Right lobe of liver (tissue), 6 donors: ENCODE measurements around the gene CAT. TPM values are rescaled to one million over a fixed set of nuclear protein-coding genes. Genes with fewer than 3 reads are reported as not detected.

ENCODE experiments used
- ATAC-seq, 4 donors: fragments of 200-7000 bp; cut with Tn5 transposase; one replicate each; pipeline ENCODE4 v1.9.1; 2020; ENCODE audit warnings: mild to moderate bottlenecking in 4 of 4, moderate library complexity in 4 of 4
- DNase-seq, 3 donors: peaks; one replicate each; pipeline ENCODE4 v3.0.0-alpha.2; 2020
- H3K27ac ChIP-seq, 3 donors: fragments of 200-600 bp; one replicate each; pipeline ENCODE4 v1.8.0; 2022
- H3K27me3 ChIP-seq, 2 donors: fragments of 200-600 bp; one replicate each; pipeline ENCODE4 v1.8.0; 2022
- H3K36me3 ChIP-seq, 4 donors: fragments of 200-600 bp; sonication (generic) in 1 of 4; one replicate each; pipeline versions ENCODE4 v1.5.1 to v1.8.0; 2017 to 2022; ENCODE audit warnings: control low read depth in 1 of 4
- H3K4me1 ChIP-seq, 4 donors: fragments of 200-600 bp; sonication (generic) in 1 of 4; one replicate each; pipeline versions ENCODE4 v1.5.1 to v1.8.0; 2017 to 2022; ENCODE audit warnings: control low read depth in 1 of 4
- H3K4me3 ChIP-seq, 3 donors: fragments of 200-600 bp; one replicate each; pipeline ENCODE4 v1.8.0; 2022
- H3K9me3 ChIP-seq, 4 donors: fragments of 200-600 bp; sonication (generic) in 1 of 4; one replicate each; pipeline versions ENCODE4 v1.5.1 to v1.8.0; 2017 to 2022; ENCODE audit warnings: control low read depth in 1 of 4
- CTCF ChIP-seq, 4 donors: fragments of 200-600 bp in 3 of 4; fragments of 450-650 bp in 1 of 4; IDR thresholded peaks; one replicate each; pipeline versions ENCODE4 v1.5.1 to v1.8.0; 2016 to 2022; ENCODE audit warnings: antibody characterized with exemption in 4 of 4, mild to moderate bottlenecking in 2 of 4
- POLR2A ChIP-seq: fragments of 450-650 bp; IDR thresholded peaks from one replicate; pipeline ENCODE4 v1.6.1; 2017; ENCODE audit warnings: antibody characterized with exemption, mild to moderate bottlenecking
- WGBS: methylation state at CpG from one replicate; pipeline ENCODE4 v1.1.6; 2018; ENCODE audit warnings: low coverage, low lambda C conversion rate; ENCODE audit not compliant: insufficient coverage; ENCODE audit errors: missing lambda C conversion rate; 5-methylcytosine and 5-hydroxymethylcytosine counted together
- intact Hi-C, 2 donors: fragments of 100-400 bp; cut with DNase I; formaldehyde crosslinking; loops; one replicate each; pipeline versions ENCODE4 v1.11.2 to v1.14.1; 2022
- total RNA-seq, 6 experiments: library from RNA; depleted of rRNA in 2 of 6; stranded (reverse); fragments of >200 nt in 2 of 6; fragmentation: NEBNext Ultra II Directional in 3 of 6; extraction: Animal tissue kit (Norgen Biotek cat#: 25700) in 3 of 6; gene quantifications; one replicate each; pipeline versions ENCODE4 v1.1.0 to v1.2.4, GENCODE V29; 2016 to 2023
- donor health status: DM: no; HTN: yes; CAD: no.
- donor health status: DM: no; HTN: no; CAD: no.
- donor health status: DM: no; HTN: no; CAD: no.
- donor health status: DM: no; HTN: yes; CAD: no.
- donor health status: DM: no; HTN: yes; CAD: no.

CAT gene
- total RNA-seq, 6 experiments from 2014 or later = 212 to 450 (median 330) TPM

GRCh38 chr11:34441814-34442213 is 3.1 kb downstream of the CAT start:
- Histone ChIP-seq H3K27ac (no peak overlapping the region), H3K4me3 (no peak overlapping the region), H3K36me3 (no peaks in the 10 kb centered on the region), H3K27me3 (no peaks in the 10 kb centered on the region), H3K9me3 (no peaks in the 10 kb centered on the region), H3K4me1 (peaks cover 0 to 69% (median 9%) of the 10 kb centered on the region in 4 donors)
- TF ChIP-seq CTCF (IDR thresholded peaks at IDR 0.05) (no peak), POLR2A (no peak)
- intact Hi-C loops = no loop called here
- ATAC-seq = no peak
- DNase-seq = no peak

GRCh38 chr11:34443136-34443535 is 4.4 kb downstream of the CAT start:
- no peak for DNase-seq
- no peak for ATAC-seq
- Histone ChIP-seq H3K4me3 (no peak overlapping the region), H3K9me3 (no peaks in the 10 kb centered on the region), H3K27ac (no peak overlapping the region), H3K4me1 (peaks cover 0 to 68% (median 11%) of the 10 kb centered on the region in 4 donors), H3K27me3 (no peaks in the 10 kb centered on the region), H3K36me3 (no peaks in the 10 kb centered on the region)
- WGBS = 45% methylated on average over 3 of the region's 3 CpGs
- intact Hi-C loops = no loop called here
- TF ChIP-seq CTCF (IDR thresholded peaks at IDR 0.05) (no peak), POLR2A (no peak)

- no peak for TF ChIP-seq CTCF (IDR thresholded peaks at IDR 0.05)
- no peak for TF ChIP-seq POLR2A
- no peak overlapping the region for H3K4me3 ChIP-seq
- H3K27me3 ChIP-seq = no peaks in the 10 kb centered on the region
- ATAC-seq (no peak), DNase-seq (no peak)
- WGBS = 50% methylated on average over 4 of the region's 4 CpGs
- intact Hi-C loops = no loop called here
- H3K36me3 ChIP-seq = peaks cover 0 to 9% (median 3%) of the 10 kb centered on the region in 4 donors
- no peak overlapping the region for H3K27ac ChIP-seq
- H3K4me1 ChIP-seq = peaks cover 0 to 77% (median 16%) of the 10 kb centered on the region in 4 donors
- H3K9me3 ChIP-seq = no peaks in the 10 kb centered on the region
Measured at GRCh38 chr11:34444428-34444827, 5.7 kb downstream of the CAT start.

GRCh38 chr11:34445956-34446355 is 7.2 kb downstream of the CAT start:
- H3K36me3 ChIP-seq = peaks cover 0 to 24% (median 12%) of the 10 kb centered on the region in 4 donors
- no peaks in the 10 kb centered on the region for H3K9me3 ChIP-seq
- DNase-seq (no peak), ATAC-seq (no peak)
- no peak overlapping the region for H3K4me3 ChIP-seq
- peaks cover 0 to 69% (median 16%) of the 10 kb centered on the region in 4 donors for H3K4me1 ChIP-seq
- no peak overlapping the region for H3K27ac ChIP-seq
- 43% methylated on average over 4 of the region's 4 CpGs for WGBS
- TF ChIP-seq POLR2A = no peak
- TF ChIP-seq CTCF (IDR thresholded peaks at IDR 0.05) = no peak
- intact Hi-C loops = no loop called here
- H3K27me3 ChIP-seq = no peaks in the 10 kb centered on the region

GRCh38 chr11:34446386-34446785 is 7.7 kb downstream of the CAT start:
- DNase-seq = no peak
- H3K4me1 ChIP-seq = peaks cover 0 to 64% (median 16%) of the 10 kb centered on the region in 4 donors
- WGBS = 55% methylated on average over 5 of the region's 5 CpGs

More at GRCh38 chr11:34446386-34446785, 7.7 kb downstream of the CAT start:
- H3K9me3 ChIP-seq = no peaks in the 10 kb centered on the region
- no peak overlapping the region for H3K4me3 ChIP-seq
- ATAC-seq = peak in 2 of 4 donors; percentile 14
- H3K36me3 ChIP-seq = peaks cover 0 to 28% (median 16%) of the 10 kb centered on the region in 4 donors
- H3K27ac ChIP-seq = no peak overlapping the region
- TF ChIP-seq CTCF (IDR thresholded peaks at IDR 0.05) (no peak), POLR2A (no peak)
- no peaks in the 10 kb centered on the region for H3K27me3 ChIP-seq
- intact Hi-C loops = no loop called here
